ENCODE data around the gene TRIM3.

TRIM3 gene

GRCh38 chr11:6437993-6438392 lies 35.7 kb downstream of the TRIM3 start:
- DNase-seq (ENCODE audit: low read depth in 2 of 2), result no peak

- no peak for DNase-seq (ENCODE audit: low read depth in 2 of 2)
Observed at GRCh38 chr11:6437423-6437822, 36.3 kb downstream of the TRIM3 start.

- no peak for DNase-seq (ENCODE audit: low read depth in 2 of 2)
Observed at GRCh38 chr11:6433998-6434660, 39.6 kb downstream of the TRIM3 start.

GRCh38 chr11:6431861-6432260 lies 41.9 kb downstream of the TRIM3 start:
- no peak for DNase-seq (ENCODE audit: low read depth in 2 of 2)

- no peak for DNase-seq (ENCODE audit: low read depth in 2 of 2)
Observed at GRCh38 chr11:6427516-6427915, 46.2 kb downstream of the TRIM3 start.

- DNase-seq (ENCODE audit: low read depth in 2 of 2), result no peak
Observed at GRCh38 chr11:6420677-6421076, 53.1 kb downstream of the TRIM3 start.

- peak in 1 of 2 donors; percentile 71 for DNase-seq (ENCODE audit: low read depth in 2 of 2)
Observed at GRCh38 chr11:6419009-6419631, 54.6 kb downstream of the TRIM3 start, which contains the start of gene APBB1. Gene APBB1, minus strand, starts transcription at chr11:6419094. Its CDS starts 7,747 bp downstream, at chr11:6411347.

GRCh38 chr11:6418557-6419008 lies 55.2 kb downstream of the TRIM3 start:
- DNase-seq (ENCODE audit: low read depth in 2 of 2), result no peak

GRCh38 chr11:6417907-6418556 lies 55.7 kb downstream of the TRIM3 start:
- DNase-seq (ENCODE audit: low read depth in 2 of 2), result no peak

- no peak for DNase-seq (ENCODE audit: low read depth in 2 of 2)
Observed at GRCh38 chr11:6415797-6416196, 57.9 kb downstream of the TRIM3 start.

- DNase-seq (ENCODE audit: low read depth in 2 of 2), result no peak
Observed at GRCh38 chr11:6414874-6415328, 58.8 kb downstream of the TRIM3 start.

- peak; percentile 64 to 68 for DNase-seq (ENCODE audit: low read depth in 2 of 2)
Observed at GRCh38 chr11:6413791-6414201, 59.9 kb downstream of the TRIM3 start.

GRCh38 chr11:6411594-6412031 lies 62.1 kb downstream of the TRIM3 start:
- DNase-seq (ENCODE audit: low read depth in 2 of 2), result no peak

- no peak for DNase-seq (ENCODE audit: low read depth in 2 of 2)
Observed at GRCh38 chr11:6410695-6411430, 62.9 kb downstream of the TRIM3 start.

- no peak for DNase-seq (ENCODE audit: low read depth in 2 of 2)
Observed at GRCh38 chr11:6406370-6406769, 67.4 kb downstream of the TRIM3 start.

GRCh38 chr11:6405846-6406245 lies 67.9 kb downstream of the TRIM3 start:
- no peak for DNase-seq (ENCODE audit: low read depth in 2 of 2)

- no peak for DNase-seq (ENCODE audit: low read depth in 2 of 2)
Observed at GRCh38 chr11:6405052-6405667, 68.6 kb downstream of the TRIM3 start.

GRCh38 chr11:6404342-6405051 lies 69.2 kb downstream of the TRIM3 start:
- DNase-seq (ENCODE audit: low read depth in 2 of 2), result no peak

- no peak for DNase-seq (ENCODE audit: low read depth in 2 of 2)
Observed at GRCh38 chr11:6403539-6403938, 70.2 kb downstream of the TRIM3 start.

GRCh38 chr11:6402561-6402981 lies 71.2 kb downstream of the TRIM3 start:
- DNase-seq (ENCODE audit: low read depth in 2 of 2), result peak; percentile 56 to 62

GRCh38 chr11:6402061-6402470 lies 71.7 kb downstream of the TRIM3 start:
- no peak for DNase-seq (ENCODE audit: low read depth in 2 of 2)
